NCI-H146 (cell line): ENCODE results near the gene ZDHHC20.

ENCODE experiments used
- DNase-seq: peaks from one replicate; lab custom pipeline; 2025; lab: John Stamatoyannopoulos, UW

The ZDHHC20 gene

DNA sequence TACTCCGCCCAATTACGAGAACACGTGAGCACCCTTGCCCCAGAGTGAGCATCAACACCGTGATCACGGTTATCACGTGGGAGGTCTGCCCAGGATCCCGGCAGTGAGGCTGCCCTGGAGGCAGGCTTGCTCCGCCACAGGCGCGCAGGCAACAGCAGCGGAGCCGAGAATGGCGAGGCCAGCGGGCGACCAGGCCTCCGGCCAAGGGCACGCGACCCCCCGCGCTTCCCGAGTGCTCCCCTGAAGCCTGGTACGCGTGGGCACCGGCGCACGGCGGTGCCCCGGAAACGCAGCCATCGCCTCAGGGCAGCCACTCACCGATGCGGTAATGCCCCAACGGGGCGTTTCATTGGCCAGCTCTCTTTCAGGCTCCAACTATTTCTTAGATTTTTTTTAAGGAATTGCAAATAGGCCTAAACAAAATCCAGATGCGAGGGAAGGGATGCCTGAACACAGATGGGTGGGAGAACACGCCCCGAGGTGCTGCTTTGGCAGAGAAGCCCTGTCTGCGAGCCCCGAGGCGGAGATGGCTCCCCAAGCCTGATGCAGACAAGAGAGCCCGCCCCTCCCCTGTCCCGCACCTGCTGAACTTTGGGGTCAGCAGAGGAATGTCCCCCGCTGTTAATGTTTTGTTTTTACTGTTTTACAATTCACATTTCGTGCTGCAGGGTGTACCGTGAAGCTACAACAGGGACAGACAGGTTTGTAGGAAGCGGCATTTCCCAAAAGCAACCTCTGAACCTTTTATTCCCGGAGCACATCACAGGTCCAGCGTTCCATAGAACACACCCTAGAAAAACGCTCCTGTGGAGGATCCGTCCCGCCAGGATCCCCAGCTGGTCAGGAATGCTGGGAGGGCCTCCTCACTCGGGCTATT lies 132.7 kb downstream of the ZDHHC20 start:
- no peak for DNase-seq

DNA sequence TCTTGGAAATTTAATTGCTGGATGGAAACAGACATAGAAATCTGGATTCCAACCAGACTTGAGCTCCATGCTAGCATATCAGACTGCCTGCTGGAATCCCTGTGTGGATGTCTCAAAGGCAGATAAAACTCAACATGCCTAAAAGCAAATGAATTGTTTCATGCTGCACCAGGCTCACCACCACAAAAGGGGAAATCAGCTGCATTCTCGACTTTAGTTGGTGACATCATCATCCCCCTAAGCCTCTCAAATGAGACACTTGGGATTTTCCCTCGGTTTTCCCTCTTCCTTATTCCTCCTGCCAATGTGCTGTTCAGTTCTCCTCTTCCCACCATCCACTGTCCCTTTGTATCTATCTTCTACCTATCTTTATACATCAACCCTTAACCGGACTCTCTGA lies 134.3 kb downstream of the ZDHHC20 start:
- DNase-seq = no peak

DNA sequence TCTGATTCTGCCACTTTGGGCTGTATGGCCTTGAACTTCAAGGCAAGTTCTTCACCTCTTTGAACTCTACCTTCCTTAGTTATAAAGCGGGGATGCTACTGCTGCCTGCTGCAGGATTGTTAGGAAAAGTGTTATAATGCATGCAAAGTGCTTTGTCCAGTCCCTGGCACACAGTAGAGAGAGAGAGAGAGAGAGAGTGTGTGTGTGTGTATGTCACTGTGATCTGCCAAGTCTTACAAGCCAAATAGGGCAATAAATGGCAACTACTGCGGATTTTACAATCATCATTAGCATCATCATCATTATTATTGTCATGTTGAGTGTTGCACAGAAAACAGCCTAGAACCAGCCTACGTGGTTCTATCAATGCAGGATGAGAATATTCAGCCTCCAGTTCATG lies 136.1 kb downstream of the ZDHHC20 start:
- DNase-seq = no peak
